ENCODE results near the gene C2CD4D. TPM values are rescaled to one million over a fixed set of nuclear protein-coding genes. Genes with fewer than 3 reads are reported as not detected.

C2CD4D gene
- polyA plus RNA-seq, 1 donor from 2014 or later = not detected

GRCh38 chr1:151834239-151834638, 5.4 kb downstream of the C2CD4D start:
- no peak overlapping the region for H3K9ac ChIP-seq (ENCODE audit: low read length)
- TF ChIP-seq TAF1 (IDR thresholded peaks at IDR 0.05; ENCODE audit: low read depth) = no peak
- no peak for TF ChIP-seq RAD21 (conservative IDR thresholded peaks at IDR 0.05)
- TF ChIP-seq EZH2 (IDR thresholded peaks at IDR 0.05; ENCODE audit: borderline replicate concordance, insufficient read depth, low read length, poor library complexity, severe bottlenecking) = no peak
- TF ChIP-seq EP300 (conservative IDR thresholded peaks at IDR 0.05; ENCODE audit: poor library complexity, severe bottlenecking) = no peak
- TF ChIP-seq MXI1 (conservative IDR thresholded peaks at IDR 0.05; ENCODE audit: poor library complexity, severe bottlenecking) = no peak
- no peak for TF ChIP-seq CTCF (IDR thresholded peaks at IDR 0.05; ENCODE audit: poor library complexity, severe bottlenecking)
- no peak for TF ChIP-seq REST (IDR thresholded peaks at IDR 0.05; ENCODE audit: borderline replicate concordance)
- TF ChIP-seq SMC3 (conservative IDR thresholded peaks at IDR 0.05; ENCODE audit: poor library complexity) = no peak
- no peak for TF ChIP-seq POLR2AphosphoS5 (IDR thresholded peaks at IDR 0.05)
- no peaks in the 10 kb centered on the region for H3K9me3 ChIP-seq (ENCODE audit: low read length)
- H3K27me3 ChIP-seq (ENCODE audit: insufficient read depth, low read depth, low read length) = peaks cover 36% of the 10 kb centered on the region
- no peaks in the 10 kb centered on the region for H3K9me2 ChIP-seq (ENCODE audit: insufficient read depth, low read length)
- H4K20me1 ChIP-seq (ENCODE audit: insufficient read depth) = no peaks in the 10 kb centered on the region
- no peaks in the 10 kb centered on the region for H3K36me3 ChIP-seq (ENCODE audit: insufficient read depth, low read length)
- no peak overlapping the region for H3K27ac ChIP-seq (ENCODE audit: low read length)
- H3K79me2 ChIP-seq (replicated peaks; ENCODE audit: insufficient read depth, low read length) = no peaks in the 10 kb centered on the region
- no peak overlapping the region for H2AFZ ChIP-seq (ENCODE audit: low read depth, low read length)
- no peak overlapping the region for H3K4me3 ChIP-seq (ENCODE audit: low read length)
- H3K4me2 ChIP-seq (ENCODE audit: low read length) = no peak overlapping the region
- H3F3A ChIP-seq (ENCODE audit: insufficient read depth, low read length, poor library complexity, severe bottlenecking) = no peaks in the 10 kb centered on the region

GRCh38 chr1:151833172-151833900, 6.3 kb downstream of the C2CD4D start:
- TF ChIP-seq MXI1 (conservative IDR thresholded peaks at IDR 0.05; ENCODE audit: poor library complexity, severe bottlenecking) (no peak), EP300 (conservative IDR thresholded peaks at IDR 0.05; ENCODE audit: poor library complexity, severe bottlenecking) (no peak), EZH2 (IDR thresholded peaks at IDR 0.05; ENCODE audit: borderline replicate concordance, insufficient read depth, low read length, poor library complexity, severe bottlenecking) (no peak), RAD21 (conservative IDR thresholded peaks at IDR 0.05) (no peak)
- no peaks in the 10 kb centered on the region for H3K79me2 ChIP-seq (replicated peaks; ENCODE audit: insufficient read depth, low read length)
- no peak overlapping the region for H3K4me3 ChIP-seq (ENCODE audit: low read length)
- no peaks in the 10 kb centered on the region for H3F3A ChIP-seq (ENCODE audit: insufficient read depth, low read length, poor library complexity, severe bottlenecking)
- no peaks in the 10 kb centered on the region for H3K9me3 ChIP-seq (ENCODE audit: low read length)
- no peak overlapping the region for H2AFZ ChIP-seq (ENCODE audit: low read depth, low read length)
- H4K20me1 ChIP-seq (ENCODE audit: insufficient read depth) = no peaks in the 10 kb centered on the region
- no peaks in the 10 kb centered on the region for H3K9me2 ChIP-seq (ENCODE audit: insufficient read depth, low read length)
- H3K27me3 ChIP-seq (ENCODE audit: insufficient read depth, low read depth, low read length) = peaks cover 27% of the 10 kb centered on the region
- H3K36me3 ChIP-seq (ENCODE audit: insufficient read depth, low read length) = no peaks in the 10 kb centered on the region
- H3K4me2 ChIP-seq (ENCODE audit: low read length) = no peak overlapping the region
- no peak overlapping the region for H3K27ac ChIP-seq (ENCODE audit: low read length)
- no peak overlapping the region for H3K9ac ChIP-seq (ENCODE audit: low read length)
